Measurements from ENCODE around the gene ASMTL. TPM values are rescaled to one million over a fixed set of nuclear protein-coding genes. Genes with fewer than 3 reads are reported as not detected.

Gene ASMTL
- total and polyA plus RNA-seq, 2 of the 13 experiments (the other 11 are each of a cell fraction or from before 2014, with no cell fraction given) = 5.6 to 16.3 TPM

DNA sequence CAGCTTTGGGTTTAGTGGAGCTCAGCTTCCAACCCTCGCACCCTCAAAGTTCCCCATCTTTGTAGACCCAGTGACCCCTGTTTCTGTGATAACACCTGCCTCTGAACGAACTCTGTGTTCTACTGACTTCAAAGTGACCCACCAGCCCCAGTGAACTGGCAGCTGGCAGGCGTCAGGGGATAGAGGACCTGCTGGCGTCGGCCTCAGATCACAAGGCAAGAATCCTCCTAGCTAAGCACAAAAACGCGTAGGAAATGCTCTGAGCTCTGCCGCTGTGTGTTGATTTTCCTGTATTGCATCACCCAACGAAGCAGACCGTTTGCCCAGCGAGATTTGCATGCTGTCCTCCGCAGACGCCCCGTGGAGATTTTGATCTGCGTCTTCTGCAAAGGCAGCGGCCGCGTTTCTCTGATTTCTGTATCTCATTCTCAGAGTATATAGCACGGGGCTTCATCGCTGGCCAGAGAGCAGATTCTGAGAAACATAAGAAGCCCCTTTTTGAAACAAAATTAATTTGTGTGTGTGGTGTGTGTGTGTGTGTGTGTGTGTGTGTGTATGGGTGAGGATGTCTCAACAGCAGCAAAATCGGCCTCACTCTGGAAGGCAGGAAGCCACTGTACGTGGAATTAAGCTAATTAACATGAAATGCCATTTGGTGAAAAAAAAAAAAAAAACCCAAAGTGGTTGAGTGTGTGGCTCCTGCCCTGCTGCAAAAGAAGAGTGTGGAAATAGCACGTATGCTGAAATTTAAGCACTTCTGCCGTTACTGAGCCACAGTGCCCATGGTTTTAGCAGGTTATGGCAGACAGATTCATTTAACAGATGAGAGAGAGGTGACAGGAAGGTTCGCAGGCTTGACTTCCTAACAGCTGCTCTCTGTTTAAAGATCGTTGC, 29.2 kb upstream of the ASMTL start (continued):
- TF ChIP-seq ZNF20 (CRISPR knock-in tag; IDR thresholded peaks at IDR 0.05) (no peak), ELF4 (CRISPR knock-in tag; IDR thresholded peaks at IDR 0.05; ENCODE audit: borderline replicate concordance) (no peak), TAF1 (CRISPR knock-in tag; IDR thresholded peaks at IDR 0.05) (no peak), NR2F6 (IDR thresholded peaks at IDR 0.05) (peak; percentile 54), NR2F6 (CRISPR knock-in tag; IDR thresholded peaks at IDR 0.05) (peak; percentile 63), HOXA9 (CRISPR knock-in tag; IDR thresholded peaks at IDR 0.05; ENCODE audit: borderline replicate concordance) (no peak), PTBP1 (IDR thresholded peaks at IDR 0.05; ENCODE audit: low read depth, low read length, poor library complexity, severe bottlenecking) (no peak), HMGA1 (CRISPR knock-in tag; conservative IDR thresholded peaks at IDR 0.05) (no peak), ZNF570 (CRISPR knock-in tag; IDR thresholded peaks at IDR 0.05; ENCODE audit: borderline replicate concordance) (no peak), MTF2 (CRISPR knock-in tag; IDR thresholded peaks at IDR 0.05; ENCODE audit: borderline replicate concordance) (no peak), SRSF9 (IDR thresholded peaks at IDR 0.05; ENCODE audit: borderline replicate concordance, insufficient read depth, low read depth, low read length, poor library complexity, severe bottlenecking) (no peak), ZNF644 (CRISPR knock-in tag; IDR thresholded peaks at IDR 0.05; ENCODE audit: low read depth) (peak; percentile 72; the same call in 1 of the 2 replicates), NFYB (CRISPR knock-in tag; IDR thresholded peaks at IDR 0.05) (no peak), POLR2AphosphoS2 (IDR thresholded peaks at IDR 0.05; ENCODE audit: low read depth, low read length) (no peak), ZNF563 (CRISPR knock-in tag; IDR thresholded peaks at IDR 0.05) (no peak), ATF7-NPFF (CRISPR knock-in tag; IDR thresholded peaks at IDR 0.05; ENCODE audit: low read depth) (peak; percentile 34; the same call in 1 of the 2 replicates), ZNF317 (CRISPR knock-in tag; IDR thresholded peaks at IDR 0.05) (peak; percentile 70), TGIF2 (CRISPR knock-in tag; IDR thresholded peaks at IDR 0.05) (peak; percentile 50; the same call in 1 of the 2 replicates), ZNF33A (CRISPR knock-in tag; IDR thresholded peaks at IDR 0.05; ENCODE audit: borderline replicate concordance) (no peak), ZFP82 (CRISPR knock-in tag; IDR thresholded peaks at IDR 0.05; ENCODE audit: borderline replicate concordance) (no peak), NFRKB (IDR thresholded peaks at IDR 0.05) (no peak), ZNF790 (CRISPR knock-in tag; IDR thresholded peaks at IDR 0.05; ENCODE audit: borderline replicate concordance) (no peak), RFXANK (CRISPR knock-in tag; IDR thresholded peaks at IDR 0.05) (no peak), THAP11 (CRISPR knock-in tag; IDR thresholded peaks at IDR 0.05) (peak; percentile 64), ZNF160 (CRISPR knock-in tag; IDR thresholded peaks at IDR 0.05) (no peak), HDAC2 (CRISPR knock-in tag; IDR thresholded peaks at IDR 0.05) (peak; percentile 74; the same call in 1 of the 2 replicates)
- TF ChIP-seq, protein P1, sequence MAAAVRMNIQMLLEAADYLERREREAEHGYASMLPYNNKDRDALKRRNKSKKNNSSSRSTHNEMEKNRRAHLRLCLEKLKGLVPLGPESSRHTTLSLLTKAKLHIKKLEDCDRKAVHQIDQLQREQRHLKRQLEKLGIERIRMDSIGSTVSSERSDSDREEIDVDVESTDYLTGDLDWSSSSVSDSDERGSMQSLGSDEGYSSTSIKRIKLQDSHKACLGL (CRISPR knock-in tag; IDR thresholded peaks at IDR 0.05) = 0 out of 2 replicates have a peak, but pooled peaks have one; percentile 26
- TF ChIP-seq, protein P2, sequence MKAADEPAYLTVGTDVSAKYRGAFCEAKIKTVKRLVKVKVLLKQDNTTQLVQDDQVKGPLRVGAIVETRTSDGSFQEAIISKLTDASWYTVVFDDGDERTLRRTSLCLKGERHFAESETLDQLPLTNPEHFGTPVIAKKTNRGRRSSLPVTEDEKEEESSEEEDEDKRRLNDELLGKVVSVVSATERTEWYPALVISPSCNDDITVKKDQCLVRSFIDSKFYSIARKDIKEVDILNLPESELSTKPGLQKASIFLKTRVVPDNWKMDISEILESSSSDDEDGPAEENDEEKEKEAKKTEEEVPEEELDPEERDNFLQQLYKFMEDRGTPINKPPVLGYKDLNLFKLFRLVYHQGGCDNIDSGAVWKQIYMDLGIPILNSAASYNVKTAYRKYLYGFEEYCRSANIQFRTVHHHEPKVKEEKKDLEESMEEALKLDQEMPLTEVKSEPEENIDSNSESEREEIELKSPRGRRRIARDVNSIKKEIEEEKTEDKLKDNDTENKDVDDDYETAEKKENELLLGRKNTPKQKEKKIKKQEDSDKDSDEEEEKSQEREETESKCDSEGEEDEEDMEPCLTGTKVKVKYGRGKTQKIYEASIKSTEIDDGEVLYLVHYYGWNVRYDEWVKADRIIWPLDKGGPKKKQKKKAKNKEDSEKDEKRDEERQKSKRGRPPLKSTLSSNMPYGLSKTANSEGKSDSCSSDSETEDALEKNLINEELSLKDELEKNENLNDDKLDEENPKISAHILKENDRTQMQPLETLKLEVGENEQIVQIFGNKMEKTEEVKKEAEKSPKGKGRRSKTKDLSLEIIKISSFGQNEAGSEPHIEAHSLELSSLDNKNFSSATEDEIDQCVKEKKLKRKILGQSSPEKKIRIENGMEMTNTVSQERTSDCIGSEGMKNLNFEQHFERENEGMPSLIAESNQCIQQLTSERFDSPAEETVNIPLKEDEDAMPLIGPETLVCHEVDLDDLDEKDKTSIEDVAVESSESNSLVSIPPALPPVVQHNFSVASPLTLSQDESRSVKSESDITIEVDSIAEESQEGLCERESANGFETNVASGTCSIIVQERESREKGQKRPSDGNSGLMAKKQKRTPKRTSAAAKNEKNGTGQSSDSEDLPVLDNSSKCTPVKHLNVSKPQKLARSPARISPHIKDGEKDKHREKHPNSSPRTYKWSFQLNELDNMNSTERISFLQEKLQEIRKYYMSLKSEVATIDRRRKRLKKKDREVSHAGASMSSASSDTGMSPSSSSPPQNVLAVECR (CRISPR knock-in tag; IDR thresholded peaks at IDR 0.05; ENCODE audit: borderline replicate concordance) = peak; percentile 45; the same call in 1 of the 2 replicates
